NCI-H2227 treated with DMSO at 0.1 percent for 48 hours (cell line): Measurements from ENCODE around the gene TRIM25.

Experiments
- DNase-seq: peaks from one replicate; lab custom pipeline; 2025; lab: John Stamatoyannopoulos, UW

Gene TRIM25

DNA sequence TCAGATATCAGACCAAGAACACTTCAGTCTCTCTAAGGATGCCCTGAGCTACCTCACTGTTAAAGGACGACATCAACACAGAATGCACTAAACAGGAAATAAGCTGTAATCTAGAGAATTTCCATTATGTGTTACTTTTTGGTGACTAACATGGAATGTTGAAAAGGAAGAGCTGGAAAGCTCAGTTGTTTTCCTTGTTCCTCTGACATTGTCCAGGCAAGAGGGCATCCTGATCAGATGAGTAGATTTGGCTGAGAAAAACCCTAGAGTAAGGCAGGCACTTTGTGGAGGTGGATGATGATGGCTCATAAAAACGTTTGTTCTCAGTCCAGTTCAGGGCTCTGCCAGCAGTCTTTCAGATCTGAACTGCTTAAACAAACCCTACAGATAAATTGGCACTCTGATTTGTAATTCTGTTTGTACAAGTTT lies 45.9 kb downstream of the TRIM25 start:
- DNase-seq, result no peak

GRCh38 chr17:56866496-56866895 lies 47.4 kb downstream of the TRIM25 start:
- no peak for DNase-seq

- DNase-seq, result no peak
These were observed 47.8 kb downstream of the TRIM25 start for GRCh38 chr17:56866076-56866475.

DNA sequence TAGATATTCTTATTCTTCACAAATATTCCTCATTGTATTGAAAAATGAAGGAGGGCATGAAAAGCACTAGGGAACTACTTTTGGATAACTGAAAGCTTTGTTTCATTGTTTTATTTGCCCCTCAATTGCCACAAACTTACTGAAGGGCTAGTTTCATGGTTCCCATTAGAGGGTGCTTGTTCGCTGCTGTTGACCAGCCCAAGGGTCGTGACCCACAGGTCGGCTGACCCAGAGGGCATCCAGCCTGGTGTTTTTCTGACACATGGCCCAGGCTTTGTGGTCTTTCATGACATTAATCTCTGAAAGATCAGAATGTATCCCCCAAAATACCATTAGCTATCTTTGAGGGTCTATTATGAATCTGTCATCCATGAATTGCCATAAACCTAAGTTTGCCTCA lies 49.9 kb downstream of the TRIM25 start:
- no peak for DNase-seq

GRCh38 chr17:56861899-56862298 lies 52.0 kb downstream of the TRIM25 start:
- DNase-seq, result no peak

DNA sequence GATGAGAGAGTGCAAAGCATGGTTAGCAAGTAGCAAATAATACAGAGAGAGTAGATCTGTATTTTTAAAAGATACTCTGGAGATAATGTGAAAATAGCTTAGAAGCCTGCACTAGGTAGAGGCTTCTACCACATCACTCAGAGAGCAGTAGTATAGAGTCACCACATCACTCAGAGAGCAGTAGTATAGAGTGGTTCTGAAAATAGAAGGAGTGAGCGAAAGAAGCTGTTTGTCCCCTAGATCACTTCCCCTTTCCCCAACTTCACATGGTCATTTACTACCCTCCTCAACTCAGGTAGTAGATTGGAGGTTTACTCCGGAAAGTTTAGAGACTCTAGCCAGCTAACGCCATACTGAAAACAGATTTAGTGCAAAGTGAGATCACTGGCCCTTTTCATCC lies 62.8 kb downstream of the TRIM25 start:
- no peak for DNase-seq

DNA sequence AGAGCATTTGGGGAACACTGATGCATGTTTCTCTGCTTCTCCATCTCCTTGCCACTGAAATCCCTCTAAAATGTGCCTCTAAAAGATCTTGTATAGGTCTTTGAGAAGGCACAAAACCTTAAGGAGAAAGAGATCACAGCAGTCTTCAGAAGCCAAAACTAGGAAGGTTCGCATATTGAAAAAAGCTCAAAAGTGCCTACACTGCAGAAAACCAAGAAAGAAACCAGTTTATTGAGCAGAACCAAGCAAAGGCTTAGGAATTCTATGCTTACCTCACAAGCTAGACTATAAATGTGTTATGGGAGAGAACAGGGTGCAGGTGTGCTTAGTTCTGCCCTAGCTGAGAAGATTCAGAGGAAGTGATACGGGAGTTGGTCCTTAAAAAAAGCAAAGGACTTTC lies 63.3 kb downstream of the TRIM25 start:
- no peak for DNase-seq

GRCh38 chr17:56849131-56849530 lies 64.7 kb downstream of the TRIM25 start:
- no peak for DNase-seq

DNA sequence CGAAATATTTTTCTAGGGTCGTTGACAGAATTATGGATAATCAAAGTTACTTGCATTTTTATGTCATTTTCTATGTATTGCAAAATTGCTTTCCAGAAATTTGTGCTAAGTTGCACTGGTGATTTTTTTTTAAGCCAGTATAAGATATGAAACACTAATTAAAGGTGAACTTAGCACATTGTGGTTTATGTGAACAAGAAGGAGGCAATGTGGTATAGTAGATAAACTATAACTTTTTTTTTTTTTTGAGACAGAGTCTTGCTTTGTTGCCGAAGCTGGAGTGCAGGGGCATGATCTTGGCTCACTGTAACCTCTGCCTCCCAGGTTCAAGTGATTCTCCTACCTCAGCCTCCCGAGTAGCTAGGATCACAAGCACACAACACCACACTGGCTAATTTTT lies 66.7 kb downstream of the TRIM25 start:
- DNase-seq, result no peak

DNA sequence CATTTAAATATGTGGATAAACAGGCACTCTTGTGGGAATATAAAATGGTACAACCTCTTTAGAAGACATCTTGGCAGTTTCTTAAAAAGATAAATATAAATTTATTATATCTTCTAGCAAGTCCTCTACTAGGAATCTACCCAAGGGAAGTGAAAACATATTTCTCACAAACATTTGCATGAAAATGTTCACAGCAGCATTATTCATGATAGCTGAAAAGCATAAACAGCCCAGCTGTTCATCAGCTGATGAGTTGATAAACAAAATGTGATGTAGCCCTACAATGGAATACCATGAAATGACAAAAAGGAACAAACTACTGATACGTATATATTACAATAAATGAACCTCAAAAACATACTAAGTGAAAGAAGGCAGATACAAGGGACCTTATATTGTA lies 67.9 kb downstream of the TRIM25 start:
- no peak for DNase-seq

- DNase-seq, result no peak
These were observed 71.3 kb downstream of the TRIM25 start for GRCh38 chr17:56842577-56842976.

- no peak for DNase-seq
These were observed 75.2 kb downstream of the TRIM25 start for GRCh38 chr17:56838687-56839086.
